GM06990 (cell line): ENCODE results near the gene POU2F2.

Experiments
- DNase-seq: peaks from one replicate; pipeline ENCODE4 v3.0.0-alpha.2; 2011; ENCODE audit not compliant: insufficient read length; ENCODE audit errors: extremely low read depth
- H3K27me3 ChIP-seq: replicated peaks from 2 replicates; pipeline ENCODE4 v1.6.0; 2011; ENCODE audit warnings: low read length; ENCODE audit not compliant: control insufficient read depth, insufficient read depth
- H3K36me3 ChIP-seq: 2 replicates; pipeline ENCODE4 v1.5.1; 2011; ENCODE audit warnings: low read length; ENCODE audit not compliant: control insufficient read depth, insufficient read depth
- H3K4me3 ChIP-seq: replicated peaks from 2 replicates; pipeline ENCODE4 v1.5.1; 2011; ENCODE audit warnings: low read depth, mild to moderate bottlenecking, control low read depth, low read length
- TF ChIP-seq, protein P1 (sequence below): IDR thresholded peaks from 2 replicates; pipeline ENCODE4 v1.5.1; 2011; ENCODE audit warnings: low read length, control low read depth, mild to moderate bottlenecking, inconsistent platforms; ENCODE audit not compliant: insufficient read depth, poor library complexity, severe bottlenecking

POU2F2 gene

DNA sequence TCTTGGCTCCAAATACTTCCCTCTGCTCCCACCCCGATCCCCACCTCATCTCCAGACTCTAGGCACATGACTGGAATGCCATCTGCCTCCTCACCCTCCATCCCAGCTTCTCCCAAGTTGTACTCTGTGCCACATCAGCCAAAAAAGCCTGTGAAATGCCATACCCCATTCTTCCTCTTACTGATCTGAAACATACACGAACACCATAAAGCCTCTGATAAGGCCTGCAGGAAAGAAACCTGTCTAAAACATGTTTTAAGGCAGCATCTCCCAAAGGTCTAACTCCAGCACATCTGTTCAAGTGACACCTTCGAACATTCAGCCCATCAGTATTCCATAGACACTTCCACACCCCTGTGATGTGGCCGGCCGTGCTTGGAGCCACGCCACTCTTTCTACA is 67.8 kb downstream of the POU2F2 start:
- H3K36me3 ChIP-seq: no peaks in the 10 kb centered on the region
- no peak overlapping the region for H3K4me3 ChIP-seq
- no peak for DNase-seq

DNA sequence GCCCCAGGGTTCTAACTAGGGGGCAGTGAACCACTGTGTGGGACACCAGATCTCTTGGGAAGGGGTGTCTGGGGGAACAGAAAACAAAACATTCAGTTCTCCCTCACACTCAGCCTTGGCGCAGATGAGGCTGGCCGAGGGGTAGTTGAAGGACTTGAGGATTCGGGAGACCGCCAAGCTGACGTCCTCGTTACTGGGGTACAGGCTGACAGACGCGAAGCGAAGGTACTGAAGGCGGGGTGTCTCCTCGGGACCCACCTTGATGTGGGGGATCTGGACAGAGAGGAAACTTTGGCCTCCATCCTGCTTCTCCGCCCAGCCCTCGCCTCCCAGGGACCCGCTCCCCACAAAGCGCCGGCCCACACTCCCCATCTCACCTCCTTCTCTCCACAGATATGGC is 69.9 kb downstream of the POU2F2 start:
- Histone ChIP-seq H3K36me3 (no peaks in the 10 kb centered on the region), H3K4me3 (no peak overlapping the region), H3K27me3 (no peaks in the 10 kb centered on the region; the same call in 1 of the 2 replicates)
- TF ChIP-seq, protein P1, sequence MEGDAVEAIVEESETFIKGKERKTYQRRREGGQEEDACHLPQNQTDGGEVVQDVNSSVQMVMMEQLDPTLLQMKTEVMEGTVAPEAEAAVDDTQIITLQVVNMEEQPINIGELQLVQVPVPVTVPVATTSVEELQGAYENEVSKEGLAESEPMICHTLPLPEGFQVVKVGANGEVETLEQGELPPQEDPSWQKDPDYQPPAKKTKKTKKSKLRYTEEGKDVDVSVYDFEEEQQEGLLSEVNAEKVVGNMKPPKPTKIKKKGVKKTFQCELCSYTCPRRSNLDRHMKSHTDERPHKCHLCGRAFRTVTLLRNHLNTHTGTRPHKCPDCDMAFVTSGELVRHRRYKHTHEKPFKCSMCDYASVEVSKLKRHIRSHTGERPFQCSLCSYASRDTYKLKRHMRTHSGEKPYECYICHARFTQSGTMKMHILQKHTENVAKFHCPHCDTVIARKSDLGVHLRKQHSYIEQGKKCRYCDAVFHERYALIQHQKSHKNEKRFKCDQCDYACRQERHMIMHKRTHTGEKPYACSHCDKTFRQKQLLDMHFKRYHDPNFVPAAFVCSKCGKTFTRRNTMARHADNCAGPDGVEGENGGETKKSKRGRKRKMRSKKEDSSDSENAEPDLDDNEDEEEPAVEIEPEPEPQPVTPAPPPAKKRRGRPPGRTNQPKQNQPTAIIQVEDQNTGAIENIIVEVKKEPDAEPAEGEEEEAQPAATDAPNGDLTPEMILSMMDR: no peak
- no peak for DNase-seq

More for the DNA sequence above, 67.8 kb downstream of the POU2F2 start:
- TF ChIP-seq, protein P1: no peak
- H3K27me3 ChIP-seq: peaks cover 7% of the 10 kb centered on the region

DNA sequence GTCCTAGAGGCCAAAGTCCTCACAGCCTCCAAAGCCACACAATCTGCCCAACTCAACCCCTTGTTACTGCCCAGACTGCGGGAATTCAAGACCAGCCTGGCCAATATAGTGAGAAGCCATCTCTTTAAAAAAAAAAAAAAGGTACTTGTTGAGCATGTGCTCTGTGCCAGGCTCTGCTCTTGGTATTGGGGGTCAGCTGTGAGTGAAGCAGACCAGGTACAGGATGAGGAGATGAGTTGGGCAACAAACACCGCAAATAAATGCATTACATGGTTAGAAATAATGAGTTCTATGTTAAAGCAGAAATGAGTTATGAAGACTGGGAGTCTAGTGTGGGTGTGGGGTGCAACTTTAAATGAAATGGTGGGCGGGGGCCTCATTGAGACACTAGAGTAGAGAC is 72.1 kb downstream of the POU2F2 start:
- no peak for DNase-seq
- Histone ChIP-seq H3K27me3 (no peaks in the 10 kb centered on the region), H3K36me3 (no peaks in the 10 kb centered on the region), H3K4me3 (no peak overlapping the region)
- TF ChIP-seq, protein P1: no peak

DNA sequence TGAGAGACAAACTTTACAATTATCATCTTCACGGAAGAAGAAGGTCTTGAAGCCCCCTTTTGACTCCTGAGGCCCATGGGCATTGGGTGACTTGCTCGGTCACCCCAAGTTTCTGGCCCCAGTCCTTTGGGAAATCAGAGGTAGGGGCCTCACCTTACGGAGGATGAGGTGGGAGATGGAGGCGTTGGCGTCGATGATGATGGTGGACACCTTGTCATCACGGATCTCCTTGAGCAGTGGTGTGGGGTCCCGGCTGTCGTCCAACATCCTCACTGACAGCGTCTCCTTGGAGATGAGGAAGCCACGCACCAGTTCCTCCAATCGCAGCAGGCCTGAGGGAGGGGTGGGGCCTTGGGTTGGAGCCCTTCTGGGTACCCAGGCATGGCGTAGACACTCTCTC is 73.0 kb downstream of the POU2F2 start:
- Histone ChIP-seq H3K4me3 (no peak overlapping the region), H3K27me3 (no peaks in the 10 kb centered on the region), H3K36me3 (no peaks in the 10 kb centered on the region)
- DNase-seq: no peak
- TF ChIP-seq, protein P1: no peak

DNA sequence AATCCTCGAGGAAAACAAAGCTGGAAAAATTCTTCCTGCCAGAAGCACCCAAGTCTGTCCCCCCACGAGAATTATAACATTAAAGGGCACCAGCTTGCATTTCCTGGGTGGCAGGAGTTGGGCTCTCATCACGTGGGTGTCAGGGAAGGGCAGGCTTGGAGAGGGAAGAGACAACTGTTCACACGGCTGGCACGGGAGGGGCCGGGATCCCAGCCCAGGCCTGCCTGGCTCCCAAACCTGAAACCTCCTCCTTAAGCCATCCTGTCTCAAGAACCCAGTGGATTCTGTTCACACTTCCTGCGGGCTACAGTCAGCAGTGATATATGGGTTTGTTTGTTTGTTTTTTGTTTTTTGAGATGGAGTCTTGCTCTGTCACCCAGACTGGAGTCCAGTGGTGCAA is 74.4 kb downstream of the POU2F2 start:
- DNase-seq: no peak
- H3K27me3 ChIP-seq: no peaks in the 10 kb centered on the region
- TF ChIP-seq, protein P1: no peak
- H3K4me3 ChIP-seq: no peak overlapping the region
- no peaks in the 10 kb centered on the region for H3K36me3 ChIP-seq

DNA sequence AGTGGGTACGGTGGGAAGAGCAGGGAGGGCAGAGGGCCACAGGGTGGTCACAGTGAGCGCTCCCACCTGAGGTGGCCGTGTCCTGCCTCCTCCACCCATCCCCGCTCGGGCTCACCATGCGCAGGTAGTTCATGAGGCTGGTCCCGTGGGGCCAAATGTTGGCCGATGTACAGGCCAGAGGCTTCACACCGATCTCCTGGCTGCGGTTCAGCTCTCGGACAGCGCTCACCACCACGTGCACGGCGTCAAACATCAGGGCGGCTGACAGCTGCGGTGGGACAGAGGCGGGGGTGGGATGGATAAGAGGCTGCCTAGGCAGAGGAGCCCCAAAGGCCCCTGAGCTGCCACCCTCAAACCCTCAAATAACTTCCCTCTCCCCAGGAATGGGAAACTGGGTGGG is 78.0 kb downstream of the POU2F2 start:
- no peaks in the 10 kb centered on the region; the same call in 1 of the 2 replicates for H3K27me3 ChIP-seq
- DNase-seq: no peak
- H3K36me3 ChIP-seq: no peaks in the 10 kb centered on the region
- no peak overlapping the region for H3K4me3 ChIP-seq
- TF ChIP-seq, protein P1: no peak
